Neural cell (in vitro differentiated cells): ENCODE results near the gene FARSA. TPM values are rescaled to one million over a fixed set of nuclear protein-coding genes. Genes with fewer than 3 reads are reported as not detected.

Experiments
- H2AFZ ChIP-seq: fragments of 200-600, 300-800 bp; sonication (generic), shearing (Covaris generic); 2 replicates; pipeline ENCODE4 v1.6.0; 2014; ENCODE audit warnings: low read depth, mild to moderate bottlenecking, antibody characterized with exemption, low read length, moderate library complexity
- H3F3A ChIP-seq: fragments of 200-600 bp; shearing (Covaris generic); 2 replicates; pipeline ENCODE4 v1.6.1; 2016; ENCODE audit warnings: mild to moderate bottlenecking, moderate library complexity, mixed read lengths, antibody characterized with exemption, low read length; ENCODE audit not compliant: insufficient read depth, poor library complexity, severe bottlenecking
- H3K27ac ChIP-seq: fragments of 200-600, 300-800 bp; sonication (generic), shearing (Covaris generic); 2 replicates; pipeline ENCODE4 v1.5.1; 2014; ENCODE audit warnings: mild to moderate bottlenecking, low read length, moderate library complexity
- H3K27me3 ChIP-seq: fragments of 300-800, 200-600 bp; sonication (generic), shearing (Covaris generic); 2 replicates; pipeline ENCODE4 v1.6.0; 2014; ENCODE audit warnings: mild to moderate bottlenecking, low read depth, low read length, moderate library complexity; ENCODE audit not compliant: insufficient read depth
- H3K36me3 ChIP-seq: fragments of 300-800, 200-600 bp; sonication (generic), shearing (Covaris generic); 2 replicates; pipeline ENCODE4 v1.5.1; 2014; ENCODE audit warnings: mild to moderate bottlenecking, antibody characterized with exemption, low read length, moderate library complexity; ENCODE audit not compliant: insufficient read depth
- H3K4me2 ChIP-seq: fragments of 300-800, 200-600 bp; sonication (generic), shearing (Covaris generic); 2 replicates; pipeline ENCODE4 v1.6.0; 2014; ENCODE audit warnings: mild to moderate bottlenecking, low read length
- H3K4me3 ChIP-seq: fragments of 300-800, 200-600 bp; sonication (generic), shearing (Covaris generic); 2 replicates; pipeline ENCODE4 v1.5.1; 2014; ENCODE audit warnings: mild to moderate bottlenecking, low read length, moderate library complexity
- H3K79me2 ChIP-seq: fragments of 200-600 bp; shearing (Covaris generic); replicated peaks from 2 replicates; pipeline ENCODE4 v1.6.0; 2014; ENCODE audit warnings: mild to moderate bottlenecking, low read length, moderate library complexity; ENCODE audit not compliant: insufficient read depth
- H3K9ac ChIP-seq: fragments of 300-800, 200-600 bp; sonication (generic), shearing (Covaris generic); 2 replicates; pipeline ENCODE4 v1.6.1; 2016; ENCODE audit warnings: mild to moderate bottlenecking, low read length, mixed read lengths
- H3K9me2 ChIP-seq: fragments of 200-600 bp; shearing (Covaris generic); 2 replicates; pipeline ENCODE4 v1.6.1; 2016; ENCODE audit warnings: mild to moderate bottlenecking, low read length, mixed read lengths; ENCODE audit not compliant: insufficient read depth
- H3K9me3 ChIP-seq: fragments of 200-600, 300-800 bp; sonication (generic), shearing (Covaris generic); 2 replicates; pipeline ENCODE4 v1.6.1; 2016; ENCODE audit warnings: mild to moderate bottlenecking, mixed run types, low read length, moderate library complexity, mixed read lengths
- H4K20me1 ChIP-seq: fragments of 200-600 bp; shearing (Covaris generic); 2 replicates; pipeline ENCODE4 v1.6.1; 2016; ENCODE audit warnings: mild to moderate bottlenecking, mixed run types; ENCODE audit not compliant: insufficient read depth
- EP300 ChIP-seq: fragments of 450-650 bp; conservative IDR thresholded peaks from 2 replicates; pipeline ENCODE4 v1.6.1; 2014; ENCODE audit warnings: antibody characterized with exemption, mild to moderate bottlenecking, moderate library complexity; ENCODE audit not compliant: poor library complexity, severe bottlenecking
- EZH2 ChIP-seq: fragments of 200-600, 300-800 bp; shearing (Covaris generic), sonication (generic); IDR thresholded peaks from 2 replicates; pipeline ENCODE4 v1.6.1; 2014; ENCODE audit warnings: antibody characterized with exemption, low read length, borderline replicate concordance, mild to moderate bottlenecking; ENCODE audit not compliant: insufficient read depth, poor library complexity, severe bottlenecking
- MXI1 ChIP-seq: fragments of 450-650 bp; conservative IDR thresholded peaks from 2 replicates; pipeline ENCODE4 v1.6.1; 2014; ENCODE audit warnings: antibody characterized with exemption, mild to moderate bottlenecking; ENCODE audit not compliant: poor library complexity, severe bottlenecking
- POLR2AphosphoS5 ChIP-seq: IDR thresholded peaks from 2 replicates; pipeline ENCODE4 v1.6.1; 2012
- RAD21 ChIP-seq: fragments of 450-650 bp; conservative IDR thresholded peaks from 2 replicates; pipeline ENCODE4 v1.6.1; 2014; ENCODE audit warnings: antibody characterized with exemption, mild to moderate bottlenecking, moderate library complexity
- SMC3 ChIP-seq: fragments of 450-650 bp; conservative IDR thresholded peaks from 2 replicates; pipeline ENCODE4 v1.6.1; 2014; ENCODE audit warnings: antibody characterized with exemption, mild to moderate bottlenecking, moderate library complexity; ENCODE audit not compliant: poor library complexity
- TAF1 ChIP-seq: IDR thresholded peaks from 2 replicates; pipeline ENCODE4 v1.6.1; 2012; ENCODE audit warnings: low read depth
- polyA plus RNA-seq: library from polyadenylated mRNA; depleted of rRNA; stranded (reverse); fragments of >200 nt; gene quantifications from 2 replicates; pipeline ENCODE4 v1.2.3, GENCODE V29; 2014
- TF ChIP-seq, protein P1 (sequence below): IDR thresholded peaks from 2 replicates; pipeline ENCODE4 v1.6.1; 2012; ENCODE audit warnings: borderline replicate concordance
- TF ChIP-seq, protein P2 (sequence below): fragments of 450-650 bp; IDR thresholded peaks from 2 replicates; pipeline ENCODE4 v1.5.1; 2014; ENCODE audit warnings: antibody characterized with exemption, mild to moderate bottlenecking, moderate library complexity; ENCODE audit not compliant: poor library complexity, severe bottlenecking

Gene FARSA
- polyA plus RNA-seq, 1 donor from 2014 or later: 47.6 TPM

DNA sequence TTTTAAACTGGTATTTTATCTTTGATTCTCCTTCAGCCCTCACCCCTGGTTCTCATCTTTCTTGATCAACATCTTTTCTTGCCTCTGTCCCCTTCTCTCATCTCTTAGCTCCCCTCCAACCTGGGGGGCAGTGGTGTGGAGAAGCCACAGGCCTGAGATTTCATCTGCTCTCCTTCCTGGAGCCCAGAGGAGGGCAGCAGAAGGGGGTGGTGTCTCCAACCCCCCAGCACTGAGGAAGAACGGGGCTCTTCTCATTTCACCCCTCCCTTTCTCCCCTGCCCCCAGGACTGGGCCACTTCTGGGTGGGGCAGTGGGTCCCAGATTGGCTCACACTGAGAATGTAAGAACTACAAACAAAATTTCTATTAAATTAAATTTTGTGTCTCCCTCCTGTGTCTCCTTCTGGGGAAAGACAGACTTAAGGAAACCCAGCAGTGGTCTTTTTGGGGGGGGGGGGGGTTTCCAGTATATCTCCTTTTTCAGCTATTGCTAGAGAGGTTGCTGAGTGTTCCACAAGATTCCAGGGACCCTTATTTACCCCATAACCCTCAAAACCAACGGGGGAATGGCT is 10.7 kb upstream of the FARSA start:
- Histone ChIP-seq H2AFZ (no peak overlapping the region), H3K27ac (no peak overlapping the region), H3K9ac (no peak overlapping the region), H3F3A (peaks cover 5% of the 10 kb centered on the region), H4K20me1 (no peaks in the 10 kb centered on the region), H3K4me2 (no peak overlapping the region), H3K27me3 (no peaks in the 10 kb centered on the region), H3K9me3 (no peaks in the 10 kb centered on the region), H3K9me2 (no peaks in the 10 kb centered on the region), H3K79me2 (peaks cover 34% of the 10 kb centered on the region), H3K36me3 (no peaks in the 10 kb centered on the region), H3K4me3 (no peak overlapping the region)
- TF ChIP-seq MXI1 (no peak), RAD21 (no peak), POLR2AphosphoS5 (no peak), SMC3 (no peak), TAF1 (no peak), EZH2 (no peak), EP300 (no peak)
- TF ChIP-seq, protein P1, sequence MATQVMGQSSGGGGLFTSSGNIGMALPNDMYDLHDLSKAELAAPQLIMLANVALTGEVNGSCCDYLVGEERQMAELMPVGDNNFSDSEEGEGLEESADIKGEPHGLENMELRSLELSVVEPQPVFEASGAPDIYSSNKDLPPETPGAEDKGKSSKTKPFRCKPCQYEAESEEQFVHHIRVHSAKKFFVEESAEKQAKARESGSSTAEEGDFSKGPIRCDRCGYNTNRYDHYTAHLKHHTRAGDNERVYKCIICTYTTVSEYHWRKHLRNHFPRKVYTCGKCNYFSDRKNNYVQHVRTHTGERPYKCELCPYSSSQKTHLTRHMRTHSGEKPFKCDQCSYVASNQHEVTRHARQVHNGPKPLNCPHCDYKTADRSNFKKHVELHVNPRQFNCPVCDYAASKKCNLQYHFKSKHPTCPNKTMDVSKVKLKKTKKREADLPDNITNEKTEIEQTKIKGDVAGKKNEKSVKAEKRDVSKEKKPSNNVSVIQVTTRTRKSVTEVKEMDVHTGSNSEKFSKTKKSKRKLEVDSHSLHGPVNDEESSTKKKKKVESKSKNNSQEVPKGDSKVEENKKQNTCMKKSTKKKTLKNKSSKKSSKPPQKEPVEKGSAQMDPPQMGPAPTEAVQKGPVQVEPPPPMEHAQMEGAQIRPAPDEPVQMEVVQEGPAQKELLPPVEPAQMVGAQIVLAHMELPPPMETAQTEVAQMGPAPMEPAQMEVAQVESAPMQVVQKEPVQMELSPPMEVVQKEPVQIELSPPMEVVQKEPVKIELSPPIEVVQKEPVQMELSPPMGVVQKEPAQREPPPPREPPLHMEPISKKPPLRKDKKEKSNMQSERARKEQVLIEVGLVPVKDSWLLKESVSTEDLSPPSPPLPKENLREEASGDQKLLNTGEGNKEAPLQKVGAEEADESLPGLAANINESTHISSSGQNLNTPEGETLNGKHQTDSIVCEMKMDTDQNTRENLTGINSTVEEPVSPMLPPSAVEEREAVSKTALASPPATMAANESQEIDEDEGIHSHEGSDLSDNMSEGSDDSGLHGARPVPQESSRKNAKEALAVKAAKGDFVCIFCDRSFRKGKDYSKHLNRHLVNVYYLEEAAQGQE: no peak
- TF ChIP-seq, protein P2, sequence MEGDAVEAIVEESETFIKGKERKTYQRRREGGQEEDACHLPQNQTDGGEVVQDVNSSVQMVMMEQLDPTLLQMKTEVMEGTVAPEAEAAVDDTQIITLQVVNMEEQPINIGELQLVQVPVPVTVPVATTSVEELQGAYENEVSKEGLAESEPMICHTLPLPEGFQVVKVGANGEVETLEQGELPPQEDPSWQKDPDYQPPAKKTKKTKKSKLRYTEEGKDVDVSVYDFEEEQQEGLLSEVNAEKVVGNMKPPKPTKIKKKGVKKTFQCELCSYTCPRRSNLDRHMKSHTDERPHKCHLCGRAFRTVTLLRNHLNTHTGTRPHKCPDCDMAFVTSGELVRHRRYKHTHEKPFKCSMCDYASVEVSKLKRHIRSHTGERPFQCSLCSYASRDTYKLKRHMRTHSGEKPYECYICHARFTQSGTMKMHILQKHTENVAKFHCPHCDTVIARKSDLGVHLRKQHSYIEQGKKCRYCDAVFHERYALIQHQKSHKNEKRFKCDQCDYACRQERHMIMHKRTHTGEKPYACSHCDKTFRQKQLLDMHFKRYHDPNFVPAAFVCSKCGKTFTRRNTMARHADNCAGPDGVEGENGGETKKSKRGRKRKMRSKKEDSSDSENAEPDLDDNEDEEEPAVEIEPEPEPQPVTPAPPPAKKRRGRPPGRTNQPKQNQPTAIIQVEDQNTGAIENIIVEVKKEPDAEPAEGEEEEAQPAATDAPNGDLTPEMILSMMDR: no peak

DNA sequence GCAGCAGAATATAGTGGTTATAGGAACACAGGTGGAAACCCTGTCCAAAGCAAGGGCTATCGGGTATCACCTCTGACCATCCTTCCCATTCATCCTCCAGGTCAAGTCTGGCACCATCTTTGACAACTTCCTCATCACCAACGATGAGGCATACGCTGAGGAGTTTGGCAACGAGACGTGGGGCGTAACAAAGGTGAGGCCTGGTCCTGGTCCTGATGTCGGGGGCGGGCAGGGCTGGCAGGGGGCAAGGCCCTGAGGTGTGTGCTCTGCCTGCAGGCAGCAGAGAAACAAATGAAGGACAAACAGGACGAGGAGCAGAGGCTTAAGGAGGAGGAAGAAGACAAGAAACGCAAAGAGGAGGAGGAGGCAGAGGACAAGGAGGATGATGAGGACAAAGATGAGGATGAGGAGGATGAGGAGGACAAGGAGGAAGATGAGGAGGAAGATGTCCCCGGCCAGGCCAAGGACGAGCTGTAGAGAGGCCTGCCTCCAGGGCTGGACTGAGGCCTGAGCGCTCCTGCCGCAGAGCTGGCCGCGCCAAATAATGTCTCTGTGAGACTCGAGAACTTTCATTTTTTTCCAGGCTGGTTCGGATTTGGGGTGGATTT is 10.0 kb upstream of the FARSA start:
- no peak overlapping the region for H3K9ac ChIP-seq
- no peak overlapping the region for H3K27ac ChIP-seq
- H3K79me2 ChIP-seq: peaks cover 40% of the 10 kb centered on the region
- H3K36me3 ChIP-seq: no peaks in the 10 kb centered on the region
- no peak overlapping the region for H3K4me3 ChIP-seq
- no peaks in the 10 kb centered on the region for H3K9me2 ChIP-seq
- TF ChIP-seq EP300: no peak
- TF ChIP-seq RAD21: no peak
- TF ChIP-seq, protein P1: no peak
- TF ChIP-seq TAF1: no peak
- TF ChIP-seq, protein P2: no peak
- no peak for TF ChIP-seq MXI1
- no peak for TF ChIP-seq SMC3
- no peak for TF ChIP-seq EZH2
- TF ChIP-seq POLR2AphosphoS5: no peak
- no peak overlapping the region for H2AFZ ChIP-seq
- no peaks in the 10 kb centered on the region for H4K20me1 ChIP-seq
- no peaks in the 10 kb centered on the region for H3K27me3 ChIP-seq
- peaks cover 5% of the 10 kb centered on the region for H3F3A ChIP-seq
- no peaks in the 10 kb centered on the region for H3K9me3 ChIP-seq
- no peak overlapping the region for H3K4me2 ChIP-seq
